ENCODE data around the gene FAM135A.

DNA sequence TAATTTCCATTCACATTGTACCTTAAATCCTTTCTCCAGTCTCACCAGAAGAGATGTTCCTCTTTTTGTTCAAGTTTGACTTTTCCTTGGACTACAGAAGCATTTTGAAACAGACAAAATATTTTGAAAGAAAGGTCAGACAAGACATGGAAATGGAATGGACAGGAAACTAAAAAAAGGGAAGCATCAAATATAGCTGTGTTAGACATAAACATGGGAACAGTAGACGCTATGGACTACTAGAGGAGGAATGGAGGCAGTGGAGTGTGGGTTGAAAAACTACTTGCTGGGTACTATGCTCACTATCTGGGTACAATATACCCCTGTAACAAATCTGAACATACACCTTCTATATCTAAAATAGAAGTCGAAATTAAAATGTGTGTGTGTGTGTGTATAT lies 4.1 kb upstream of the FAM135A start:
- TF ChIP-seq, protein P1, sequence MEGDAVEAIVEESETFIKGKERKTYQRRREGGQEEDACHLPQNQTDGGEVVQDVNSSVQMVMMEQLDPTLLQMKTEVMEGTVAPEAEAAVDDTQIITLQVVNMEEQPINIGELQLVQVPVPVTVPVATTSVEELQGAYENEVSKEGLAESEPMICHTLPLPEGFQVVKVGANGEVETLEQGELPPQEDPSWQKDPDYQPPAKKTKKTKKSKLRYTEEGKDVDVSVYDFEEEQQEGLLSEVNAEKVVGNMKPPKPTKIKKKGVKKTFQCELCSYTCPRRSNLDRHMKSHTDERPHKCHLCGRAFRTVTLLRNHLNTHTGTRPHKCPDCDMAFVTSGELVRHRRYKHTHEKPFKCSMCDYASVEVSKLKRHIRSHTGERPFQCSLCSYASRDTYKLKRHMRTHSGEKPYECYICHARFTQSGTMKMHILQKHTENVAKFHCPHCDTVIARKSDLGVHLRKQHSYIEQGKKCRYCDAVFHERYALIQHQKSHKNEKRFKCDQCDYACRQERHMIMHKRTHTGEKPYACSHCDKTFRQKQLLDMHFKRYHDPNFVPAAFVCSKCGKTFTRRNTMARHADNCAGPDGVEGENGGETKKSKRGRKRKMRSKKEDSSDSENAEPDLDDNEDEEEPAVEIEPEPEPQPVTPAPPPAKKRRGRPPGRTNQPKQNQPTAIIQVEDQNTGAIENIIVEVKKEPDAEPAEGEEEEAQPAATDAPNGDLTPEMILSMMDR (IDR thresholded peaks at IDR 0.05): no peak
- TF ChIP-seq POLR2A (IDR thresholded peaks at IDR 0.05): no peak

Measured in suprapubic skin (tissue), 3 donors.